H1 (cell line): ENCODE measurements around the gene SEC63. TPM values are rescaled to one million over a fixed set of nuclear protein-coding genes. Genes with fewer than 3 reads are reported as not detected.

Experiments
- CBX8 ChIP-seq: fragments of 300-800, 300-1000 bp; sonication (generic); IDR thresholded peaks from 2 replicates; pipeline ENCODE4 v1.7.1; 2016; ENCODE audit warnings: low read depth, low read length, borderline replicate concordance
- HDAC2 ChIP-seq, 2 experiments: fragments of 300-600 bp in 1 of 2; sonication (generic) in 1 of 2; IDR thresholded peaks; 2 replicates each; pipeline ENCODE4 v1.6.1; 2011 to 2012; ENCODE audit warnings: low read depth in 2 of 2, low read length in 2 of 2, mild to moderate bottlenecking in 2 of 2, moderate library complexity in 2 of 2, borderline replicate concordance in 1 of 2, inconsistent platforms in 1 of 2
- PHF8 ChIP-seq: fragments of 200-600 bp; sonication (generic); conservative IDR thresholded peaks from 2 replicates; pipeline ENCODE4 v1.7.1; 2012; ENCODE audit warnings: low read depth, mild to moderate bottlenecking, inconsistent platforms, low read length, moderate library complexity
- RAD21 ChIP-seq, 2 experiments: IDR thresholded peaks in 1 of 2; conservative IDR thresholded peaks in 1 of 2; 2 replicates each; pipeline ENCODE4 v1.6.1; 2011; ENCODE audit warnings: low read depth in 2 of 2, low read length in 2 of 2, improper control_type of control experiment in 1 of 2, inconsistent platforms in 1 of 2, mild to moderate bottlenecking in 1 of 2, moderate library complexity in 1 of 2
- RBBP5 ChIP-seq: IDR thresholded peaks from 2 replicates; pipeline ENCODE4 v1.7.1; 2012; ENCODE audit warnings: low read depth, mild to moderate bottlenecking, inconsistent platforms, low read length, moderate library complexity, borderline replicate concordance
- RFX5 ChIP-seq: IDR thresholded peaks from 2 replicates; pipeline ENCODE4 v1.6.1; 2011; ENCODE audit warnings: low read depth, low read length, improper control_type of control experiment, borderline replicate concordance
- RXRA ChIP-seq: IDR thresholded peaks from 2 replicates; pipeline ENCODE4 v1.6.1; 2011; ENCODE audit warnings: low read depth, mild to moderate bottlenecking, low read length, moderate library complexity; ENCODE audit not compliant: insufficient read depth
- SP4 ChIP-seq: IDR thresholded peaks from 2 replicates; pipeline ENCODE4 v1.6.1; 2012; ENCODE audit warnings: low read length, inconsistent platforms
- TCF12 ChIP-seq: IDR thresholded peaks from 2 replicates; pipeline ENCODE4 v1.6.1; 2011; ENCODE audit warnings: low read depth, mild to moderate bottlenecking, low read length
- polyA plus RNA-seq, 7 experiments: library from polyadenylated mRNA; depleted of rRNA in 3 of 7; stranded (reverse) in 5 of 7; unstranded in 2 of 7; fragments of >200 nt in 5 of 7; fragments of 200-250 nt in 2 of 7; gene quantifications; 1 replicate in 5 of 7; 2 replicates in 1 of 7; 4 replicates in 1 of 7; pipeline versions ENCODE4 v1.2.1 to v1.2.3, GENCODE V29; 2011 to 2013; ENCODE audit warnings: missing spikeins in 2 of 7, mixed read lengths in 2 of 7
- total RNA-seq: library from RNA; stranded (reverse); fragmentation: NEBNext Ultra II Directional; extraction: Animal tissue kit (Norgen Biotek cat#: 25700); gene quantifications from 2 replicates; pipeline ENCODE4 v1.2.1, GENCODE V29; 2021

Gene SEC63
- total and polyA plus RNA-seq, 2 of the 8 experiments (the other 6 are each of a cell fraction or from before 2014, with no cell fraction given), result 17.3 to 121 TPM

DNA sequence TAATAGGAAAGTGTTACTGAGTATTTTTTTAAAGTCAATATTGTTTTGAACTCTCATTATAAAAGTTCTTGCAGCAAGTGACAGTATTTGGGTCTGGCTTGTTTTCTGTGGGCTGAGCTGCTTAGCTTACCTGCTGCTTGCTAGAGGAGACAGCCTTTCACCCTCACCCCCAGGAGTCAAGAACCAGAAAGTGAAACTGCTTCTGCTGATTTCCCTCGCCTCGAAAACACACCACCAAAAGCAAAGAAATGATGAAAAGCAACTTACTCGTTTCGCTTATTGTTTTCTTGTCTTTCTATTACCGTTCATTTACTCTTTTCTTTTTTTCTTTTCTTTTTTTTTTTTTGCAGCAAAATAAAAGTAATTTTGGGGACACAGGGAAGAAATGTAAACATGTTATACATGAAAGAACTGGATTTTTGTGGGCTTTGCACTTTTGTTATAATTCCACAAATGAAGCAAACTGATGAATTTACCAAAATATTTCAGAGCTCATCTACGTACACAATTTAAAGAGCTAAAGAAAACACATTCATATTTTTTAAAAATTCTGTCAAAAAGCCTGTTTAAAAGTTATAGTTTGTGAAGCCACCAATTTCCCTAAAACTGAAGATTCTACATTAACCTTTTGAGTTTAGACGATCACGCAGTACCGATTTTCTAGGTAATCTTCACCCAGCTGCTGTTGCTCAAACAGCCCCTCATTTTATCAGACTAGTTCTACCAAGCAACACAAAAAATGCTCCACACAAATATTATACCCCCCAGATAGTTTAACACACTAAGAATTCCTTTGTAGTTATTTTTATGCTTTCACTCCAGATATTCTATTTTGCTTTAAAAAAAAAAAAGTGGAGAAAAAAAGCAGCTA, 135.6 kb downstream of the SEC63 start (continued):
- TF ChIP-seq HDAC2 (IDR thresholded peaks at IDR 0.05; ENCODE audit: borderline replicate concordance in 1 of 2, low read depth in 2 of 2, low read length in 2 of 2) (no peak), CBX8 (no peak), RBBP5 (no peak), TCF12 (no peak), PHF8 (no peak), RAD21 (IDR thresholded peaks at IDR 0.05 in 1 of 2, conservative IDR thresholded peaks at IDR 0.05 in 1 of 2; ENCODE audit: low read depth in 2 of 2, low read length in 2 of 2) (no peak), SP4 (no peak), RFX5 (no peak), RXRA (no peak)
